Measurements from ENCODE around the gene ANKUB1.

GRCh38 chr3:149833241-149833640 is 40.9 kb upstream of the ANKUB1 start:
- TF ChIP-seq JUND (IDR thresholded peaks at IDR 0.05; ENCODE audit: low read depth, low read length): no peak
- no peak for TF ChIP-seq YY1 (IDR thresholded peaks at IDR 0.05; ENCODE audit: low read depth, low read length)
- no peak for TF ChIP-seq POLR2A (IDR thresholded peaks at IDR 0.05; ENCODE audit: low read depth, low read length)
- TF ChIP-seq FOXK2 (IDR thresholded peaks at IDR 0.05): no peak
- TF ChIP-seq TCF12 (IDR thresholded peaks at IDR 0.05; ENCODE audit: low read depth, low read length): no peak
- no peak for TF ChIP-seq ZBTB33 (IDR thresholded peaks at IDR 0.05)

Data from GM12878 (cell line).